HG03558 (cell line): ENCODE data around the gene KCNRG.
"Not testable (repeated sequence)": the region's sequence is repeated elsewhere in the genome, so short reads cannot be mapped to it uniquely, and the experiment has no call there.

Source experiments
- ATAC-seq: cut with Tn5 transposase; IDR thresholded peaks from one replicate; pipeline ENCODE4 v1.9.1; 2021; ENCODE audit warnings: moderate number of reproducible peaks; ENCODE audit not compliant: unreplicated experiment; ENCODE audit errors: extremely low read depth

Gene KCNRG, protein sequence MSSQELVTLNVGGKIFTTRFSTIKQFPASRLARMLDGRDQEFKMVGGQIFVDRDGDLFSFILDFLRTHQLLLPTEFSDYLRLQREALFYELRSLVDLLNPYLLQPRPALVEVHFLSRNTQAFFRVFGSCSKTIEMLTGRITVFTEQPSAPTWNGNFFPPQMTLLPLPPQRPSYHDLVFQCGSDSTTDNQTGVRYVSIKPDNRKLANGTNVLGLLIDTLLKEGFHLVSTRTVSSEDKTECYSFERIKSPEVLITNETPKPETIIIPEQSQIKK

GRCh38 chr13:50015258-50015657 is at the start of gene KCNRG:
TSS of gene KCNRG (plus strand) at chr13:50015444. CDS start at chr13:50015494, 50 bp downstream.
- ATAC-seq: no peak

DNA sequence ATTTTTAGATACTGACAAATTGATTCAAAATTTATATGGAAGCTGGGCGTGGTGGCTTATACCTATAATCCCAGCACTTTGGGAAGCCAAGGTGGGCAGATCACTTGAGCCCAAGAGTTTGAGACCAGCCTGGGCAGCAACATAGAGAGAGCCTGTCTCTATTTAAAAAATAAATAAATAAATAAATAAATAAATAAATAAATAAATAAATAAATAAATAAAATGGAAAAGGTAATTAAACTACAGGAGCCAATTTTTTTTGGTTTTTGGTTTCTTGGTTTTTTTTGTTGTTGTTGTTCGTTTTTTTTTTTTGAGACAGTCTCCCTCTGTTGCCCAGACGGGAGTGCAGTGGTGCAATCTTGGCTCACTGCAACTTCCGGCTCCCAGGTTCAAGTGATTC is 47.8 kb upstream of the KCNRG start:
- no peak for ATAC-seq

GRCh38 chr13:49972709-49973108 is 42.5 kb upstream of the KCNRG start:
- no peak for ATAC-seq

GRCh38 chr13:49975826-49976225 is 39.4 kb upstream of the KCNRG start:
- no peak for ATAC-seq

DNA sequence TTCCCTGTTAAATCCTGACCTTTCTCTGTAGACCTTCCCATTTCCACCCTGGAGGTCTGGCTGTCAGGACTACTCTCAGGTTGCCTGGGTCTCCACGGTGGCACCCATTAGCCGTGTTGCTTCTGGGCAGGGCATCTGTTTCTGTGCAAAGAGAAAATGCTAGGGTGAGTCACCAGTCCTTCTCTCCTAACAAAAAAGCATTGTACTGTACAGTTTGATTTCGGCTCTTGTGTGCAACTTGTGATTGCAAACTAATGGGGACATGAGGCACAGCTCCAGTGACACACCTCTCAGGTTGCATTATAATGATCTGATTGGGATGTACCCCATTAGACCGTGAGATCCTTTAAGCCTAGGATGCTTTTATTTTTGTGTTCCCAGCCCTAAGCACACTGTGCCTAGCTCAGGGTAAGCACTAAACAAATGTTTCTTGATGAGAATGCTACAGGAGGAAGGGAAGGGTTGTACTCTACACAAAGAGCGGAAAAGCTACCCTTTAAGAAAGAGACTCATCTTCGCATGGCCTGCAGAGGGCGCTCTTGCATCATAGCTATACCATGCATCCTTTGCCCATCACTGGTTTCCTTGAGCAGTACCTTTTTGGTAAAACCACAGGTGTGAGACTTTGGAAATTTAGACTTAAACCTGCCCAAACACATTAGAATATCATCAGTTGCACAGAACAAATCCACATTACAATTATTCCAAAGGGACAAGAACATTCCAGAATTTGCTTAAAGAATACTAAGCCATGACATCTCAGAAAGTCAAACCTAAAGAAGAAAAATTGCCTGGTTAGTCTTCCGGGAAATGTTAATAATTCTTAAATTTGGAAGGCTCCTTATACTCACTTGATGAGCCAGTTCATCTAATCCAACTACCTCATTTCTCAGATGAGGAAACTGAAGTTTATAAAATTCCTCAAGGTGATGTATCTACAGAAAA is 38.7 kb upstream of the KCNRG start:
- no peak for ATAC-seq

- ATAC-seq: no peak
Observed at GRCh38 chr13:49977992-49978391, 37.3 kb upstream of the KCNRG start.

- no peak for ATAC-seq
Observed at GRCh38 chr13:49980266-49980665, 35.0 kb upstream of the KCNRG start.

DNA sequence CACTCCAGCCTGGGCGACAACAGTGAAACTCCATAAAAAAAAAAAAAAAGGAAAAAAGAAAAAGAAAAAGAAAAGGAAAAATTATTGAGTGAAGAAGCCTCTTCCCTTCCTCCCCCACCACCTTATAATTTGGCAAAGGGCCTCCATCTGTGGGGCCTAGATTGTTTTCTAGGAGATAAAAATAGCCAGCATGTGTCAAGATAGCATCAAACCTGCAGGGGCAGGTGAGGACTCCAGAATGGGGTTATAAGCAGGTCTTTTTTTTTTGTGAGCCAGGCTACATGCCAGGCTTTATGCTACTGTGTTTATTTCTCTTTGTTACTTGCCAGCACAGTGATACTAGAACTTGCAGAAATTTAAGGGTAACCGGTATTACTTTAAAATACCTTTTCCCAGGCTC is 30.1 kb upstream of the KCNRG start:
- no peak for ATAC-seq

DNA sequence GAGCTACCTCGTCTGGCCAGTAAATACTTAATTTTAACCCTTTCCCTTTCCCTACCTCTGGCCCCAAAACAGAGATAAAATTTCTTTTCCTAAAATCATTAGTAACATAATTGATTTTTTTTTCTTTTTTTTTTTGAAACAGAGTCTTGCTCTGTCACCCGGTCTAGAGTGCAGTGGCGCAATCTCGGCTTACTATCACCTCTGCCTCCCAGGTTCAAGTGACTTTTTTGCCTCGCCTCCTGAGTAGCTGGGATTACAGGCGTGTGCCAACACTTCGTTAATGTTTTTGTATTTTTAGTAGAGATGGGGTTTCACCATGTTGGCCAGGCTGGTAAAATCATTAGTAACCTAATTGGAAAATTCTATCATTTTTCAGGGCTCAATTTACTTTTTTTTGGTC is 28.8 kb upstream of the KCNRG start:
- no peak for ATAC-seq

GRCh38 chr13:49990612-49991011 is 24.6 kb upstream of the KCNRG start:
- ATAC-seq: not testable (repeated sequence)

DNA sequence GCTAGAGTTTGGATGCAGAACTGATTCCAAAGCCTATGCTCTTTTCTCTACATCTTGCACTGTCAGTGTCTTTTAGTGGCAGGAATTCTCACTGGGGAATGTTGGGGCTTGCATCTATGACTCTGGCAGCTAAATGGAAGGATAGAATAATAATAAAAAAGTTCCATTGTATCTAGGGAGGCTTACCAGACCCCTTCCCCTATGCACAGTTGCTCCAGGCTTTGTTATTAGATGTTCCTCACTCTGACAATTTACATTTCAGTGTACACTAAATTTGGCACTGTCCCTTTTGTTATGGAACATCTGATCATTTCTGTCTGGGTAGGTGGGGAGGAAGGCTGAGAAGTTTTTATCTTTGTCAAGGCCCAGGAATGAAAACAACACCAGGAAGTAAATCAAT is 22.1 kb upstream of the KCNRG start:
- no peak for ATAC-seq

GRCh38 chr13:49993666-49994065 is 21.6 kb upstream of the KCNRG start:
- ATAC-seq: no peak

DNA sequence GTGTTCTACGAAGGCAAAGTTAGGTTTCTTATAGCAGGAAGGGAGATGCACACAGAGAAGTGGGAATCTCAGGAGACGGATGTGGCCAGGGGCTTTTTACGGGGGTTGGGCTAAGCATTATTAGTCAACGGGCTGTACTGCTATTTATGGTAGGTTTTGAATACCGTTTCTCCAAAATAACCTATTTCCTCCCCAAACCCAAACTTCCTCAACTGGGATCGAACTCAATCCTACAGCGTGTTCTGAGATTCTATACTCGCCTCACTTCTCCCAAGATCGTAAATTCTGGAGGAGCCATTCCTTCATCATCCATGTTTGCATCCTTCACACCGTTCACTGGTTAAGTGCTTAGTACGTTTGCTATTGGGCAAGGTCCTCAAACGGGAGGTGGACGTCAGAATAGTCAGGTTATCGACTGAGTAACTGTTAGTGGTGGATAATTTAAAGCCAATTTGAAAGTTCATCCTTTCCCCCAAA is 19.6 kb upstream of the KCNRG start:
- no peak for ATAC-seq

DNA sequence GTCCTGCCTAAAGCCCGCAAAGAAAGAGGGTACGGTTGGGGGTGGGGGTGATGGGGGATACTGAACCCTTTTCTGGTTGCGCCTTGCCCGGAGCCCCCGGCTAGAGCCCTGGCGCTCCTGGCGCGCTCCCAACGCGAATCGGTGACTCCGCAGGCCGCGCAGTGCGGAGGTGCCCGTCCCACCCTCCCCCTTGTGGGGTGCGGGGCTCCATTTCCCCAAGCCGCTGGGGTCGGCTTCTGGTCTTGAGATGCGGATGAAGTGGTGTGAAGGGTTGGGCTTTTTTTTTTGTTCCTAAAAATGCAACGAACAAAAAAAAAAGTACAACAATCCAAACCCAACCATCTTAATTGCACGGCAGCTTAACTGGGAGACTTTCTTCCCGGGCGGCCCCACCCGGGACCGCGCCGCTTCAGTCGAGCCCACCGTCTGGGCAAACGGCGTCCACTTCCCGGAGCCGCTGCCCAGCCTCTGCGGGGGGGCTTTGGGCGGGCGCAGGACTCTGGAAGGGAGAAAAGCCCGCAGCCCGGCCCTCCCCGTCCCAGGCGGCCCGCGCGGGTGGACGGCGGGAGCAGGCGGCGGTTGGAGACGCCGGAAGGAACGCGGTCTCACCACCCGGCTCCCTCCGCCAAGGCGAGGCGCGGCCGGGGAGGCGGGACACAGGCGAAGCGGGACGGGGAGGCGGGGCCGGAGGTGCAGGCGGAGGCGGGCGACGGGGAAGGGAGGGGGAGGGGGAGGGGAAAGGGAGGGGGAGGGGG is 18.9 kb upstream of the KCNRG start:
- no peak for ATAC-seq

- peak; percentile 69 for ATAC-seq
Observed at GRCh38 chr13:49996951-49997895, 18.0 kb upstream of the KCNRG start, which contains the start of gene TRIM13. TSS of gene TRIM13 (plus strand) at chr13:49997042. CDS start at chr13:50011941, 14,899 bp downstream.

GRCh38 chr13:49997955-49998354 is 17.3 kb upstream of the KCNRG start:
- no peak for ATAC-seq

DNA sequence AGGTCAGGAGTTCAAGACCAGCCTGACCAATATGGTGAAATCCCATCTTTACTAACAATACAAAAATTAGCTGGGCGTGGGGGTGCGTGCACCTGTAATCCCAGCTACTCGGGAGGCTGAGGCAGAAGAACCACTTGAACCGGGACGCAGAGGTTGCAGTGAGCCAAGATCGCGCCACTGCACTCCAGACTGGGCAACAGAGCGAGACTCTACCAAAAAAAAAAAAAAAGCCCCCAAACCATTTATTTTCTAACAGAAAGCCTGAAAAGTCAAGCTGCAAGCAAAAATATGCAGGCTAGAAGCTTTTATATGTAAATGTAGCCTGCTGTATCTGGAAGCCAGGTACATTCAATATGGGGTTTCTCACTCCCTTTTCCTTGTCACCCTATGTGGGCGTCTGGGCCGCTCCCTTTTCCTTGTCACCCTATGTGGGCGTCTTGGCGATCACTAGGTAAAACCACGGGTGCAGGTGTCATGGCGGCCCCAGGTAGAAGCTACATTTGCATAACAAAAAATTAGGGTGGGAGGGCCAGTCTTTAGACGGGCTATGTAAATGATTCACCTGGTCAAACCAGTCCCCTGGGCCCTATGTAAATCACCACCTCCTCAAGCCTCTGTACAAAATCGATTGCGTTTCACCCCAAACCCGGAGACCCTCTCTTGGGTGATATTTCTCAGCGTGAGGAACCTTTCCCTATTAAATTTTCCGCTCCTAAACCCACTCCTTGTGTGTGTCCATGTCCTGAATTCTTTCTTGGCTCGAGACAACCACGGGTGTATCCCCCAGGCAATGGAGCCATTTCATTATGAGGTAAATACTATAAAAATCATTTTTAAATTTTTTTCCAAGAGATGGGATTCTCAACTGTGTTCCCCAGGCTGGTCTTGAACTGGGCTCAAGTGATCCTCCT is 16.3 kb upstream of the KCNRG start:
- ATAC-seq: no peak

DNA sequence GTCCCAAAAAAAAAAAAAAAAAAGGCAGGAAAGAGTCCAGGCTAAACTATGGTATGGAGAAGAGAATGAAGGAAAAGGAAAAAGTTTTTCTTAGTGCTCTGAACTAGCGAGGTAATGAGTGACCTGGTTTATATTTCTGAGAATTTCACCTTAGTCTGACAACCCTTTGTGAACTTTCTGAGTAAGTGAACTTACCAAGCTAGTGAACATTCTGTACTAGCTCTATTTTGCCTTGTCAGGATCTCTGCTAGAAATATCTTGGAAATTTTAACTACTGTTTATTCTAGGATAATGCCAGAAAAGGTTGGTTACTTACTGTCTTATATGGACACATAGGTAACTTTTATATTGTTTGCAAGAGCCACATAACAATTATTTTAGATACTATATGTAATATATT is 14.0 kb upstream of the KCNRG start:
- no peak for ATAC-seq
